ENCODE data around the gene C5orf46.

Gene C5orf46

DNA sequence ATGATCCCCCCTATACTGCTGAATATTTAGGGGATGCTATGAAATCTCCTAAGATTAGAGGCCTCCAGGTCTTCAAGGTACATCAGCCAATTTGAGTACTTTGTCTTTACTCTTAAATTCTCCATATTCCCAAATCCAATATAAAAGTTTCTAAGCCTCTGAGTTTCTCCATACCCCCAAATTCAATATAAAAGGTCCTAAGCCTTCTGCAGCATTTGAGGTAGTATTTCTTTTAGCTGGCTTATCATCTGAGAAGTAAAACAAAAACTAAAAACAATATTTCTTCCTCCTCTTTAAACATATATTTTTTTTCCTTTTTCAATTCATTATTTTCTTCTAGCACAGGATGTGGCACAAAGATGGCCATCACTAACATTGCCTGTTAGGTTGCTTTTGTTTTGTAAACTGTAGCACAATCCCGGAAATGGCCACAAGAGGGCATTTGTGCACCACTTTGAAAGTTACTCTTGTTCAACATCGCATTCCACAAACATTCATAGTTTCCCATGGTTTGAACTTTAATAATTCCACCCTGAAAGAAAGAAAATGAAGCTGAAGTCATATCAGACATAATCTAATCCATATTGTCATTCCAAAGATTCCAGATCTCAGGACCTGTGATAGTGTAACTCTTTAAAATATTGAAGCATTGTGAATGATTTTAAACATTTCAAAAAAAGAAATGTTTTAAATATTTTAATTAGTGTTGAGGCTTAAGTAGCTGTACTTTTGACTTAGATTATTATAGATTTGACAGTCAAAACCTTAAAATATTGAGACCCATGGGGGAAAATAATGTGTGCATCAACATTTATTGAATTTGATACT, 48.8 kb downstream of the C5orf46 start:
- peak; percentile 31 to 47 for DNase-seq

- no peak for DNase-seq
These were observed 49.5 kb downstream of the C5orf46 start for GRCh38 chr5:147856801-147857200.

GRCh38 chr5:147855774-147856069, 50.6 kb downstream of the C5orf46 start:
- no peak for DNase-seq

- DNase-seq: no peak
These were observed 51.2 kb downstream of the C5orf46 start for GRCh38 chr5:147854894-147855773.

DNA sequence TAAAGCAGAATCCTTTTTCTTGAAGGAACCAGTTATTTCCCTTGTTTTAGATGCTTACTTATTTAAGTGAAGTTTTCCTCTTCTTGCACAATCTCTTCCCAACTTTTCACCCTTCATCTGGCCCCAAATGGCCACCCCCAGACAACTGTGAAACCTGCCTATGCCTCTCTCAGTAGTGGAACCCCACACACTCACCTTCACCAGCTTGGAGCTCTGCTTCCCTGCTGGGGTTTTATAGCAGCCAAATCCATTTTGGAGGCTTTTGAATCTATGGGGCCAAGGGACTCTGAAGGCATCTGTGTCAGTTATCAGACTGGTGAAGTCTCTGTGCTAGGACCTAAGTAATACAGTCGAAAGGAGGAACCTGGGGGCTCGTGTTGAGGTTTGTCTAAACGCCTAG, 52.0 kb downstream of the C5orf46 start:
- DNase-seq: no peak

DNA sequence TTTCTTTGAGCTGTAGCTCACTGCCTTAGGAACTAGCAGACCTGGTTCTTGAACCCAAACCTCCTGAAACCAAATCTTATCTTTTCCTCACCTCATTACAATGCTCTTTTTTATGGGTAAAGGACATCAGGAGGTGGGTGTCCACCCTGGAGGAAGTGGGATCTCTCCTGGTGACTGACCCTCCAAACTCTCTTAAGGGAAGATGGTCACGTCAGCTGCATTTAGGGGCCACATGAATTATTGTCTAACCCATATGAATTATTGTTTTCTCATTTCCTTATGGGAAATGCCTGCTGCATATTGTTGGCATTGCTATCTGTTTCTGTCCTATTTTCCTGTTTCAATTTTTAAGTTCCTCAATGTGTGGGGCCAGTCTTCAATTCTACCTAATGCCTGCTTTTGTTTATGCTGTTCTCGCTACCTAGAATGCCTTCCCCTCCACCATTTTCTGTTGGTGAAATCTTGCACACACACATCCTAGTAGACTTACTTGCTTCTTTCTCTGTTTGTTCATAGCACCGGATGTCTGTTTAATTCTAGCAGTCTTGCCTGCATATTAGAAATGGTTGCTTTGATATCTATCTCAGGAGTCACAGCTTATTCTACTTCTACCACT, 52.9 kb downstream of the C5orf46 start:
- DNase-seq: no peak

DNA sequence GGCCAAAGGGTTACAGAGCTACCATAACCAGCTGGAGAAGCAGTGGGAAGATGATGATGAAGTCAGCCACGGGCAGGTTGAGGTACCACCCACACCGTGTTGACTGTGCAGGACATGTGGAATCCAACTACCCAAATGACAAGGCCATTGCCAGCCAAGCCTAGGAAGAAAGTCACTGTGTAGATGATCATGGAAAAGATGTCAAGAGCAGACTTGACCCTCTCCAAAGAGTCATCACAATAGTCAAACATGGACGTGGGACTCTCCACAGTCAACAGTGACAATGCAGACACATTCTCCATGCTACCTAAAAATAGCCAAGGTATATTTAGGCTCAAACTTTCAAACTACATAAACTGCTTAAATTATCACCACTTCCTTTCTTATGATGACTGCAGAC, 54.0 kb downstream of the C5orf46 start:
- no peak for DNase-seq

DNA sequence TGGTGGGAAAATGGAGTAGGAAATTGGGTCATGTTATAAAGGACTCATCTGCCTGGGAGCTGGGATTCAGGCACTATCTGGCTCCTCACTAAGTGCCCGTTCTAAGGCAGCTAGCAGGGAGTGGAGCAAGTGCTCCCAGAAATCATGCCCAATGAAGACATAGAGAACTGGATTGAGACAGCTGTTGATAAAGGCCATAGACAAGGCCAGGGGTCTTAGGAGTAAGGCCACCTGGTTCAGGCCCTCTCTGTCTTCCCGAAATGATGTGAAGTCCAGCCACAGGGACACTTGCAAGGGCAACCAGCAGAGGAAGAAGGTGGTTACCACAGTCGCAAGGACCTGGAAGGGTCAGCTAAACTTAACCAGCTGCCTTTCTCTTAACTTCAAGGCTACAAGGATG, 54.8 kb downstream of the C5orf46 start:
- DNase-seq: no peak

GRCh38 chr5:147849226-147849625, 57.1 kb downstream of the C5orf46 start:
- no peak for DNase-seq

- no peak for DNase-seq
These were observed 60.7 kb downstream of the C5orf46 start for GRCh38 chr5:147845618-147846017.

GRCh38 chr5:147844846-147845245, 61.5 kb downstream of the C5orf46 start:
- DNase-seq: no peak

DNA sequence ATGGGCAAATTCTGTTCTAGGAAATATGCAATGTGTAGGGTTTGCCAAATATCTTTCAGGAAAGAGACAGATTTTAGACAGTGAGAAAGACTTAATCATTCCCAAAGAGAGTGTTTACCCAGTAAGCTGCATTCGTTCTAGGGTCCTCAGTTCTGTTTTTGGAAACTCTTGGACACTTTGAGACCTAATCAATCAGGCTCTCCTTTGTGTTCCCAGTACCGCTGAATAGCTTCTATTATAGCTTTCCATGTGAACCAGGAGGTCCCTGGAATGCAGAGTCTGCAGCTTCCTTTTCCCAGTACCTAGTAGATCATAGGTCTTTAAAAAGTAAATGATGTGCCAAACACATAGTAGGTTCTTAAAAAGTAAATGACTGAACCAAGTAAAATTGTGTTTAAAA, 63.5 kb downstream of the C5orf46 start:
- DNase-seq: no peak

Measured in CD4-positive, alpha-beta T cell treated with Interferon alpha-2 for 1 hour (primary cell).